ENCODE data around the gene SPOPL.

DNA sequence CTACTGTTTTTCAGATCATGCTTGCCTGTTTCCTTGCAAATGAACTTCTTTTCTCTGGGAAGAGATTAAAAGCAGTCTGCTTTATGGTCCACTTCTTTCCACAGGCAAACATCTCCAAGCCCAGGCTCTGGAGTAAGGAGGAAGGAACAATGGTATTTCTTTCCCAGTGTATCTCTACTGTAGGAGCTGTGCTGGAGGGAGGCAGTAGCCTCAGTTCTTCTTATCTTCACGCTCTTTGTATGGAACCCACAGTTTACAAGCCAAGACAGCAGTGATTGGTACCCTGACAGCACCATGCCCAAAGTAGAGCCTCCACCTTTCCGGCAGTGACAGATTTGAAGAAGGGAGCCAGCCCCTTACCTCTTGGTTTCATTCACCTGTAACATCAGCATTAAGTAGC lies 35.2 kb downstream of the SPOPL start:
- TF ChIP-seq, protein P1, sequence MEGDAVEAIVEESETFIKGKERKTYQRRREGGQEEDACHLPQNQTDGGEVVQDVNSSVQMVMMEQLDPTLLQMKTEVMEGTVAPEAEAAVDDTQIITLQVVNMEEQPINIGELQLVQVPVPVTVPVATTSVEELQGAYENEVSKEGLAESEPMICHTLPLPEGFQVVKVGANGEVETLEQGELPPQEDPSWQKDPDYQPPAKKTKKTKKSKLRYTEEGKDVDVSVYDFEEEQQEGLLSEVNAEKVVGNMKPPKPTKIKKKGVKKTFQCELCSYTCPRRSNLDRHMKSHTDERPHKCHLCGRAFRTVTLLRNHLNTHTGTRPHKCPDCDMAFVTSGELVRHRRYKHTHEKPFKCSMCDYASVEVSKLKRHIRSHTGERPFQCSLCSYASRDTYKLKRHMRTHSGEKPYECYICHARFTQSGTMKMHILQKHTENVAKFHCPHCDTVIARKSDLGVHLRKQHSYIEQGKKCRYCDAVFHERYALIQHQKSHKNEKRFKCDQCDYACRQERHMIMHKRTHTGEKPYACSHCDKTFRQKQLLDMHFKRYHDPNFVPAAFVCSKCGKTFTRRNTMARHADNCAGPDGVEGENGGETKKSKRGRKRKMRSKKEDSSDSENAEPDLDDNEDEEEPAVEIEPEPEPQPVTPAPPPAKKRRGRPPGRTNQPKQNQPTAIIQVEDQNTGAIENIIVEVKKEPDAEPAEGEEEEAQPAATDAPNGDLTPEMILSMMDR (IDR thresholded peaks at IDR 0.05): no peak
- no peak for TF ChIP-seq POLR2A (IDR thresholded peaks at IDR 0.05)

Data from adrenal gland (tissue), 5 donors.